ENCODE measurements around the gene METTL5. TPM values are rescaled to one million over a fixed set of nuclear protein-coding genes. Genes with fewer than 3 reads are reported as not detected.

Gene METTL5
- total and polyA plus RNA-seq, 9 of the 15 experiments (the other 6 are each of a cell fraction or from before 2014, with no cell fraction given), result 149 to 471 (median 224) TPM

- Histone ChIP-seq H3K4me1 (replicated peaks in 1 of 2; ENCODE audit: control insufficient read depth in 2 of 2, insufficient read depth in 2 of 2, low read length in 2 of 2) (peaks cover 0 to 5% of the 10 kb centered on the region in 2 experiments; a peak in 2 of 5 replicates), H3K4me3 (no peak overlapping the region), H3K9ac (ENCODE audit: insufficient read depth in 1 of 2, low read depth in 2 of 2, low read length in 2 of 2) (no peak overlapping the region), H2AFZ (ENCODE audit: low read depth, low read length) (no peak overlapping the region), H3K9me3 (replicated peaks; ENCODE audit: control insufficient read depth, insufficient read depth, low read depth, low read length) (no peaks in the 10 kb centered on the region), H3K27me3 (ENCODE audit: control insufficient read depth in 2 of 2, insufficient read depth in 2 of 2, low read length in 2 of 2) (no peaks in the 10 kb centered on the region), H3K27ac (ENCODE audit: extremely low read depth, low read depth, low read length) (no peak overlapping the region), H3K36me3 (ENCODE audit: control insufficient read depth, insufficient read depth, low read length) (no peaks in the 10 kb centered on the region), H3K9me1 (ENCODE audit: control insufficient read depth, insufficient read depth, low read length) (no peaks in the 10 kb centered on the region), H3K4me2 (ENCODE audit: insufficient read depth, low read length) (no peak overlapping the region), H4K20me1 (replicated peaks; ENCODE audit: control insufficient read depth, insufficient read depth, low read length) (no peaks in the 10 kb centered on the region), H3K79me2 (ENCODE audit: control insufficient read depth, insufficient read depth, low read length) (no peaks in the 10 kb centered on the region)
- in situ Hi-C loops (cut with MboI), result no loop called here
- ChIA-PET CTCF (ENCODE audit: low intra/inter-chr PET ratio) (no interaction called here), POLR2A (no interaction called here)
- FAIRE-seq (no peak), DNase-seq (ENCODE audit: extremely low read depth in 1 of 4, low spot score in 3 of 4) (no peak), ATAC-seq (no peak)
- TF ChIP-seq, protein P1, sequence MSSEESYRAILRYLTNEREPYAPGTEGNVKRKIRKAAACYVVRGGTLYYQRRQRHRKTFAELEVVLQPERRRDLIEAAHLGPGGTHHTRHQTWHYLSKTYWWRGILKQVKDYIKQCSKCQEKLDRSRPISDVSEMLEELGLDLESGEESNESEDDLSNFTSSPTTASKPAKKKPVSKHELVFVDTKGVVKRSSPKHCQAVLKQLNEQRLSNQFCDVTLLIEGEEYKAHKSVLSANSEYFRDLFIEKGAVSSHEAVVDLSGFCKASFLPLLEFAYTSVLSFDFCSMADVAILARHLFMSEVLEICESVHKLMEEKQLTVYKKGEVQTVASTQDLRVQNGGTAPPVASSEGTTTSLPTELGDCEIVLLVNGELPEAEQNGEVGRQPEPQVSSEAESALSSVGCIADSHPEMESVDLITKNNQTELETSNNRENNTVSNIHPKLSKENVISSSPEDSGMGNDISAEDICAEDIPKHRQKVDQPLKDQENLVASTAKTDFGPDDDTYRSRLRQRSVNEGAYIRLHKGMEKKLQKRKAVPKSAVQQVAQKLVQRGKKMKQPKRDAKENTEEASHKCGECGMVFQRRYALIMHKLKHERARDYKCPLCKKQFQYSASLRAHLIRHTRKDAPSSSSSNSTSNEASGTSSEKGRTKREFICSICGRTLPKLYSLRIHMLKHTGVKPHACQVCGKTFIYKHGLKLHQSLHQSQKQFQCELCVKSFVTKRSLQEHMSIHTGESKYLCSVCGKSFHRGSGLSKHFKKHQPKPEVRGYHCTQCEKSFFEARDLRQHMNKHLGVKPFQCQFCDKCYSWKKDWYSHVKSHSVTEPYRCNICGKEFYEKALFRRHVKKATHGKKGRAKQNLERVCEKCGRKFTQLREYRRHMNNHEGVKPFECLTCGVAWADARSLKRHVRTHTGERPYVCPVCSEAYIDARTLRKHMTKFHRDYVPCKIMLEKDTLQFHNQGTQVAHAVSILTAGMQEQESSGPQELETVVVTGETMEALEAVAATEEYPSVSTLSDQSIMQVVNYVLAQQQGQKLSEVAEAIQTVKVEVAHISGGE (CRISPR knock-in tag; IDR thresholded peaks at IDR 0.05), result no peak
- TF ChIP-seq GATAD2B (IDR thresholded peaks at IDR 0.05; ENCODE audit: borderline replicate concordance) (no peak), NRF1 (conservative IDR thresholded peaks at IDR 0.05 in 1 of 2, IDR thresholded peaks at IDR 0.05 in 1 of 2) (no peak), ZNF134 (CRISPR knock-in tag; conservative IDR thresholded peaks at IDR 0.05) (no peak), ZC3H11A (IDR thresholded peaks at IDR 0.05; ENCODE audit: low read depth, low read length) (no peak), THAP7 (CRISPR knock-in tag; IDR thresholded peaks at IDR 0.05) (no peak)
- TF ChIP-seq, protein P2, sequence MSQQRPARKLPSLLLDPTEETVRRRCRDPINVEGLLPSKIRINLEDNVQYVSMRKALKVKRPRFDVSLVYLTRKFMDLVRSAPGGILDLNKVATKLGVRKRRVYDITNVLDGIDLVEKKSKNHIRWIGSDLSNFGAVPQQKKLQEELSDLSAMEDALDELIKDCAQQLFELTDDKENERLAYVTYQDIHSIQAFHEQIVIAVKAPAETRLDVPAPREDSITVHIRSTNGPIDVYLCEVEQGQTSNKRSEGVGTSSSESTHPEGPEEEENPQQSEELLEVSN (IDR thresholded peaks at IDR 0.05; ENCODE audit: borderline replicate concordance in 1 of 2, extremely low read depth in 1 of 2, insufficient read depth in 1 of 2, insufficient read length in 1 of 2, low read depth in 1 of 2, low read length in 1 of 2, poor library complexity in 1 of 2, severe bottlenecking in 1 of 2), result peak in 1 of 2 experiments; percentile 3
- TF ChIP-seq, protein P3, sequence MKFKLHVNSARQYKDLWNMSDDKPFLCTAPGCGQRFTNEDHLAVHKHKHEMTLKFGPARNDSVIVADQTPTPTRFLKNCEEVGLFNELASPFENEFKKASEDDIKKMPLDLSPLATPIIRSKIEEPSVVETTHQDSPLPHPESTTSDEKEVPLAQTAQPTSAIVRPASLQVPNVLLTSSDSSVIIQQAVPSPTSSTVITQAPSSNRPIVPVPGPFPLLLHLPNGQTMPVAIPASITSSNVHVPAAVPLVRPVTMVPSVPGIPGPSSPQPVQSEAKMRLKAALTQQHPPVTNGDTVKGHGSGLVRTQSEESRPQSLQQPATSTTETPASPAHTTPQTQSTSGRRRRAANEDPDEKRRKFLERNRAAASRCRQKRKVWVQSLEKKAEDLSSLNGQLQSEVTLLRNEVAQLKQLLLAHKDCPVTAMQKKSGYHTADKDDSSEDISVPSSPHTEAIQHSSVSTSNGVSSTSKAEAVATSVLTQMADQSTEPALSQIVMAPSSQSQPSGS (CRISPR knock-in tag; IDR thresholded peaks at IDR 0.05), result no peak
- BruUV-seq (replicated peaks), result no TSS peak
- WGBS (ENCODE audit: insufficient coverage, low coverage, missing lambda C conversion rate), result 92% methylated on average over 54 of the region's 72 CpGs
- intact Hi-C loops (cut with micrococcal nuclease), result no loop called here
These were observed 56.3 kb downstream of the METTL5 start for GRCh38 chr2:169768262-169768995.

All from K562 (cell line).